Activated CD8-positive, alpha-beta memory T cell treated with anti-CD3 and anti-CD28 coated beads for 36 hours (primary cell): ENCODE measurements around the gene CD300C. TPM values are rescaled to one million over a fixed set of nuclear protein-coding genes. Genes with fewer than 3 reads are reported as not detected.

Experiments
- CTCF ChIA-PET: fragments of 350-600 bp; sonication (Branson Sonifier 250); formaldehyde crosslinking; loops from one replicate; lab custom pipeline; 2021; ENCODE audit warnings: antibody characterized with exemption; lab: Charles Lee
- POLR2A ChIA-PET: fragments of 350-600 bp; sonication (Branson Sonifier 250); formaldehyde crosslinking; loops from one replicate; lab custom pipeline; 2021; ENCODE audit warnings: antibody characterized with exemption; lab: Charles Lee
- total RNA-seq, 2 experiments: library from RNA; stranded (reverse); gene quantifications; one replicate each; pipeline ENCODE4 v1.2.3, GENCODE V29; 2021

Gene CD300C
- total RNA-seq, 2 experiments from 2014 or later, result not detected

- ChIA-PET POLR2A (no interaction called here), CTCF (no interaction called here)
These were observed 3.7 kb downstream of the CD300C start for GRCh38 chr17:74542166-74542565.

- ChIA-PET CTCF (no interaction called here), POLR2A (no interaction called here)
These were observed 4.5 kb downstream of the CD300C start for GRCh38 chr17:74541176-74542111.

GRCh38 chr17:74539281-74539820 lies 6.6 kb downstream of the CD300C start:
- ChIA-PET POLR2A (no interaction called here), CTCF (no interaction called here)

GRCh38 chr17:74536890-74537289 lies 9.0 kb downstream of the CD300C start:
- ChIA-PET CTCF (no interaction called here), POLR2A (no interaction called here)

- CTCF ChIA-PET, result interaction anchor here (0.6 to 2.2 kb wide), 3 partner anchors 13 to 163 kb away, joined by 3 to 20 read pairs (median 11); partner anchors contain the start of gene GPR142
- POLR2A ChIA-PET, result no interaction called here
These were observed 13.8 kb downstream of the CD300C start for GRCh38 chr17:74532115-74532514.

- CTCF ChIA-PET, result interaction anchor here (1.1 to 2.2 kb wide), 2 partner anchors 152 to 163 kb away, joined by 4 to 20 read pairs; partner anchors contain the start of gene GPR142
- POLR2A ChIA-PET, result no interaction called here
These were observed 14.6 kb downstream of the CD300C start, which contains the start of gene CD300LB for GRCh38 chr17:74531231-74531761. CD300LB (minus strand) TSS chr17:74531475; CDS start chr17:74531350, 125 bp downstream.

- ChIA-PET CTCF (interaction anchor here (0.8 to 1.1 kb wide), 2 partner anchors 152 to 162 kb away, joined by 3 to 4 read pairs; no protein-coding TSS in a partner anchor), POLR2A (no interaction called here)
These were observed 15.1 kb downstream of the CD300C start for GRCh38 chr17:74530831-74531150.

GRCh38 chr17:74529243-74529642 lies 16.7 kb downstream of the CD300C start:
- POLR2A ChIA-PET, result no interaction called here
- CTCF ChIA-PET, result interaction anchor here (0.9 to 1.4 kb wide), 3 partner anchors 38 to 161 kb away, joined by 3 to 5 read pairs (median 4); partner anchors contain the start of gene CD300H

- POLR2A ChIA-PET, result no interaction called here
- CTCF ChIA-PET, result interaction anchor here (0.9 to 1.4 kb wide), 3 partner anchors 38 to 161 kb away, joined by 3 to 5 read pairs (median 4); partner anchors contain the start of gene CD300H
These were observed 17.3 kb downstream of the CD300C start for GRCh38 chr17:74528491-74529199.

GRCh38 chr17:74527756-74528155 lies 18.2 kb downstream of the CD300C start:
- POLR2A ChIA-PET, result no interaction called here
- CTCF ChIA-PET, result interaction anchor here (1.2 kb wide), 1 partner anchor 148 kb away, joined by 4 read pairs; no protein-coding TSS in a partner anchor

- CTCF ChIA-PET, result interaction anchor here (0.8 to 1.2 kb wide), 2 partner anchors 138 to 148 kb away, joined by 3 to 4 read pairs; no protein-coding TSS in a partner anchor
- POLR2A ChIA-PET, result no interaction called here
These were observed 18.8 kb downstream of the CD300C start for GRCh38 chr17:74527081-74527480.

GRCh38 chr17:74526681-74527080 lies 19.2 kb downstream of the CD300C start:
- CTCF ChIA-PET, result interaction anchor here (0.8 to 1.2 kb wide), 2 partner anchors 138 to 147 kb away, joined by 3 to 4 read pairs; no protein-coding TSS in a partner anchor
- POLR2A ChIA-PET, result no interaction called here

- POLR2A ChIA-PET, result no interaction called here
- CTCF ChIA-PET, result no interaction called here
These were observed 20.1 kb downstream of the CD300C start for GRCh38 chr17:74525781-74526288.

- POLR2A ChIA-PET, result no interaction called here
- CTCF ChIA-PET, result no interaction called here
These were observed 20.5 kb downstream of the CD300C start for GRCh38 chr17:74525465-74525725.

GRCh38 chr17:74524653-74525464 lies 21.1 kb downstream of the CD300C start:
- CTCF ChIA-PET, result no interaction called here

GRCh38 chr17:74523308-74523707 lies 22.6 kb downstream of the CD300C start:
- ChIA-PET CTCF (no interaction called here), POLR2A (no interaction called here)

More at GRCh38 chr17:74524653-74525464, 21.1 kb downstream of the CD300C start:
- POLR2A ChIA-PET, result no interaction called here

- ChIA-PET CTCF (no interaction called here), POLR2A (no interaction called here)
These were observed 23.4 kb downstream of the CD300C start for GRCh38 chr17:74522381-74523105.

GRCh38 chr17:74521701-74522201 lies 24.2 kb downstream of the CD300C start:
- ChIA-PET CTCF (no interaction called here), POLR2A (no interaction called here)
